ENCODE data around the gene PRR35. TPM values are rescaled to one million over a fixed set of nuclear protein-coding genes. Genes with fewer than 3 reads are reported as not detected.

Gene PRR35
- polyA plus RNA-seq, 3 donors = not detected

DNA sequence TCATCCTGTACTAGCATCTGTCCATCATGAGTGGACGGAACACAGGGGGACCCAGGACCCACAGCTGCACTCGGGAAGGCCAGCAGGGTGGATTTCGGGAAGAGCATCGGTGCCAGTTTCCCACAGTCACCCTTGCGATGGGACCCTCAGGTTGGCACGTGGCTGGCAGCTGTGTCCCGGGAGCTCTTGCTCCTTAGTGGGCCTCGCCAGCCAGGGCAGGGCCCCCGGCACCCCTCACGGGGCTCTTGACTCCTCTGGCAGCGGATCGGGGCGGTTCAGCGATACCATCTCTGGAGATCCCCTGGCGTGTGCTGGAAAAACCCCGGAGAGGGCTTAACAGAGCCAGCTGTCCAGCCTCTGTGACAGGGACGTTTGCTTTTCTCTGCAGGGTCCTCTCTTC, 23.4 kb upstream of the PRR35 start:
- Mint-ChIP-seq H3K4me1 (peaks cover 4% of the 10 kb centered on the region), H3K27me3 (ENCODE audit: low read depth in 3 of 3) (no peaks in the 10 kb centered on the region), H3K27ac (peak overlapping the region in 3 of 7 donors; percentile 11 to 61 (median 42)), H3K9me3 (no peaks in the 10 kb centered on the region), H3K4me3 (no peak overlapping the region), H3K36me3 (peaks cover 19 to 31% of the 10 kb centered on the region in 2 donors)
- H3K79me2 ChIP-seq (ENCODE audit: insufficient read depth, low read length) = peaks cover 90% of the 10 kb centered on the region
- no peaks in the 10 kb centered on the region for H3K27me3 ChIP-seq (ENCODE audit: control insufficient read depth in 2 of 2, insufficient read depth in 2 of 2, low read length in 2 of 2)
- 95% methylated on average over 17 of the region's 17 CpGs for WGBS (ENCODE audit: insufficient coverage)
- H3K4me1 ChIP-seq (ENCODE audit: control insufficient read depth in 1 of 2, insufficient read depth in 2 of 2, low read length in 2 of 2) = peaks cover 11 to 18% of the 10 kb centered on the region in 2 donors
- intact Hi-C loops (cut with micrococcal nuclease) = no loop called here
- no peak overlapping the region for H3K4me2 ChIP-seq (replicated peaks; ENCODE audit: extremely low read depth, low read length, poor library complexity, severe bottlenecking)
- no peak overlapping the region for H3K9ac ChIP-seq (ENCODE audit: insufficient read depth, low read length, poor library complexity, severe bottlenecking)
- no peak overlapping the region for H3K27ac ChIP-seq (ENCODE audit: low read depth in 1 of 2, low read length in 2 of 2)
- no peak for DNase-seq
- no peak overlapping the region for H3K4me3 ChIP-seq (replicated peaks in 1 of 3; ENCODE audit: low read depth in 2 of 3, low read length in 3 of 3)
- H2AFZ ChIP-seq (ENCODE audit: insufficient read depth, low read depth, low read length, poor library complexity, severe bottlenecking) = no peak overlapping the region
- peaks cover 30 to 46% of the 10 kb centered on the region in 2 donors for H3K36me3 ChIP-seq (replicated peaks in 1 of 2; ENCODE audit: control insufficient read depth in 1 of 2, insufficient read depth in 2 of 2, low read length in 2 of 2)
- no peaks in the 10 kb centered on the region for H3K9me3 ChIP-seq (replicated peaks in 1 of 2; ENCODE audit: control insufficient read depth in 1 of 2, insufficient read depth in 1 of 2, low read length in 2 of 2)
- TF ChIP-seq CTCF (IDR thresholded peaks at IDR 0.05) = no peak
- peaks cover 92% of the 10 kb centered on the region for H4K20me1 ChIP-seq (ENCODE audit: insufficient read depth, low read length)

DNA sequence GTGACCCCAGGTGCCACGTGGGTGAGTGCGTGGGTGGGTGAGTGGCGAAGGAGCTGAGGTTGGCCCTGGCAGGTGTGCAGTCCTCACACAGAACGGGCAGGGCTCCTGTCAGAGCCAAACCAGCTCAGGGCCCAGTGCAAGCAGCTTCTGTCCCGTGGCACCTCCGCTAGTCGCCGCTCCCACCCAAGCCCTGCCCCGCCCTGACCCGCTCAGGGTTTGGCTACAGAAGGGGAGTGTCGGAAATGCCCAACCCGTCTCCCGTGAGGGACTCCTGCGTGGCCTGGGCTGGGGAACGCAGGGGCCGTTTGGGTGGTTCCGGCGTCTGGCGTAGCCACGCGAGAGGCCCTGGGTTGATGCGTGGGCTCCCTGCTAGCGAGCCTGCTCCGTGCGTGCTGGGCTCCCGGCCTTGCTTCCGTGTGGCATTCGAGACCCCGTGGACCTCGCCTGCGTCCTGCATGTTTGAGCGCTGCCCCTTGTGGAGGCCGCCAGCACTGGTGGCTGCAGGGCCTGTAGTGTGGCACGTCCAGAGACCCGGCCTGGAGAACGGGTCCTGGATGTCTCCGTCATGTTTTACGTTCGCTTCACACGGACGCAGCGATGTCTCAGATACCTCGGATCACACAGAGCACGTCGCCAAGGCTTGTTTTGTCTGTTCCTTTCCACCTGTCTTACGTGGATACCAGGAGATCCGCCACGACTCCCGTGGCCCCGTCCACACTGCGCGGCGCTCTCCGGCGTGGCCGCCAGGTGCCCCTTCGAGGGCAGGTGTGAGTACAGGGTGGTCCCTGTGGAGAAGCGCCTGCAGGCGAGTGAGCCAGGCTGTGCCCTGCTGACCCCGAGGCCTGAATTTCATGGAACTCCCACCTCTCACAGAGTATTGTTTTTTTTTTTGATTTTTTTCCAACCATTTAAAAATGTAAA, 22.5 kb upstream of the PRR35 start:
- H3K27me3 Mint-ChIP-seq (ENCODE audit: low read depth in 3 of 3) = no peaks in the 10 kb centered on the region
- no peaks in the 10 kb centered on the region for H3K9me3 Mint-ChIP-seq
- Histone ChIP-seq H3K4me1 (ENCODE audit: control insufficient read depth in 1 of 2, insufficient read depth in 2 of 2, low read length in 2 of 2) (peaks cover 11 to 18% of the 10 kb centered on the region in 2 donors), H3K4me2 (replicated peaks; ENCODE audit: extremely low read depth, low read length, poor library complexity, severe bottlenecking) (no peak overlapping the region), H3K27ac (ENCODE audit: low read depth in 1 of 2, low read length in 2 of 2) (no peak overlapping the region), H3K36me3 (replicated peaks in 1 of 2; ENCODE audit: control insufficient read depth in 1 of 2, insufficient read depth in 2 of 2, low read length in 2 of 2) (peaks cover 30 to 46% of the 10 kb centered on the region in 2 donors), H3K79me2 (ENCODE audit: insufficient read depth, low read length) (peaks cover 86% of the 10 kb centered on the region), H3K27me3 (ENCODE audit: control insufficient read depth in 2 of 2, insufficient read depth in 2 of 2, low read length in 2 of 2) (no peaks in the 10 kb centered on the region), H2AFZ (ENCODE audit: insufficient read depth, low read depth, low read length, poor library complexity, severe bottlenecking) (no peak overlapping the region), H3K9ac (ENCODE audit: insufficient read depth, low read length, poor library complexity, severe bottlenecking) (no peak overlapping the region), H4K20me1 (ENCODE audit: insufficient read depth, low read length) (peaks cover 96% of the 10 kb centered on the region), H3K9me3 (replicated peaks in 1 of 2; ENCODE audit: control insufficient read depth in 1 of 2, insufficient read depth in 1 of 2, low read length in 2 of 2) (no peaks in the 10 kb centered on the region), H3K4me3 (replicated peaks in 1 of 3; ENCODE audit: low read depth in 2 of 3, low read length in 3 of 3) (no peak overlapping the region)
- peaks cover 4% of the 10 kb centered on the region for H3K4me1 Mint-ChIP-seq
- 96% methylated on average over 57 of the region's 60 CpGs for WGBS (ENCODE audit: insufficient coverage)
- H3K27ac Mint-ChIP-seq = peak overlapping the region in 4 of 7 donors; percentile 15 to 68 (median 56)
- TF ChIP-seq CTCF (IDR thresholded peaks at IDR 0.05) = no peak
- H3K36me3 Mint-ChIP-seq = peaks cover 22 to 35% of the 10 kb centered on the region in 2 donors
- H3K4me3 Mint-ChIP-seq = no peak overlapping the region
- DNase-seq = no peak
- intact Hi-C loops (cut with micrococcal nuclease) = no loop called here
